NCI-H2171 treated with DMSO at 0.1 percent for 48 hours (cell line): Measurements from ENCODE around the gene ANKRD17.

Experiments
- DNase-seq: peaks from one replicate; lab custom pipeline; 2025; lab: John Stamatoyannopoulos, UW

Gene ANKRD17

GRCh38 chr4:73051625-73052024, 207.0 kb downstream of the ANKRD17 start:
- no peak for DNase-seq

GRCh38 chr4:73045879-73046278, 212.7 kb downstream of the ANKRD17 start:
- DNase-seq: no peak

GRCh38 chr4:73037057-73037456, 221.5 kb downstream of the ANKRD17 start:
- DNase-seq: no peak

GRCh38 chr4:73036123-73036522, 222.5 kb downstream of the ANKRD17 start:
- DNase-seq: no peak

GRCh38 chr4:73034896-73035295, 223.7 kb downstream of the ANKRD17 start:
- DNase-seq: no peak

- DNase-seq: no peak
These were observed 230.0 kb downstream of the ANKRD17 start for GRCh38 chr4:73028621-73029020.
